ENCODE data around the gene RASGRP2.

DNA sequence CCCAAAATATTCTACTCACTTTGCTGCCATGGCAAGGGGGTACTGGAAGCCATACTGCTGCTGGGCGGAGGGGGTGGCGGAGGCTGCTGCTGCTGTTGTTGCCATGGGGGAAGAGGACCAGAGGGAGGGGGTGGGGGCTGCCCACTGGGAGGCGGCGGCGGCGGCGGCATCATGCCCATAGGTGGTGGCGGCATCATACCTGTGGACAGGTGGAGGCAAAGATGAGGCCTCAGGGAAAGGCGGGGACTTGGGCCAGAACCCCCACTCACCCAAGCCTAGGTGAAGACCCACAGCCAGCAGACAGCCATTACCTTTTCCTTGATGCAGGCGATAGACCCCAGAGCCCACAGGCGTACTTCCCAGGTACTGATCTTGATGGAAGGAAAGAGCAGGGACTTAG is 22.9 kb upstream of the RASGRP2 start:
- no peak for TF ChIP-seq POLR2A (IDR thresholded peaks at IDR 0.05)
- TF ChIP-seq EP300 (IDR thresholded peaks at IDR 0.05) = no peak
